ENCODE results near the gene PPP3R1.
A peak's percentile ranks its signal among the peaks of the same experiment; 100 is the strongest.

The PPP3R1 gene

GRCh38 chr2:68190991-68191731 lies 61.2 kb downstream of the PPP3R1 start:
- peak in 1 of 3 donors; percentile 26 for DNase-seq
- POLR2A ChIA-PET, result no interaction called here
- Histone ChIP-seq H3K27me3 (replicated peaks in 2 of 5; ENCODE audit: control insufficient read depth in 4 of 5, insufficient read depth in 5 of 5, low read length in 4 of 5) (no peaks in the 10 kb centered on the region), H3K4me1 (ENCODE audit: control extremely low read depth in 1 of 4, control insufficient read depth in 4 of 4, insufficient read depth in 4 of 4, low read length in 3 of 4) (peaks cover 3 to 21% (median 11%) of the 10 kb centered on the region in 4 experiments), H3K9me3 (ENCODE audit: control extremely low read depth in 1 of 5, control insufficient read depth in 4 of 5, insufficient read depth in 2 of 5, low read depth in 1 of 5, low read length in 4 of 5) (no peaks in the 10 kb centered on the region), H3K27ac (ENCODE audit: insufficient read depth in 1 of 2, low read depth in 1 of 2, low read length in 2 of 2, poor library complexity in 1 of 2, severe bottlenecking in 2 of 2) (no peak overlapping the region), H3K4me3 (ENCODE audit: control insufficient read depth in 1 of 7, extremely low read depth in 1 of 7, insufficient read depth in 4 of 7, low read depth in 2 of 7, low read length in 6 of 7) (no peak overlapping the region), H3K36me3 (ENCODE audit: control insufficient read depth in 4 of 4, insufficient read depth in 4 of 4, low read length in 3 of 4) (peaks cover 0 to 8% (median 6%) of the 10 kb centered on the region in 4 experiments)
- CTCF ChIA-PET, result interaction anchor here (2.2 to 2.8 kb wide), 4 partner anchors 23 to 101 kb away, joined by 5 to 9 read pairs (median 6); no protein-coding TSS in a partner anchor
- WGBS (ENCODE audit: insufficient coverage), result 80% methylated on average over 1 of the region's 3 CpGs

- Histone ChIP-seq H3K4me1 (ENCODE audit: control extremely low read depth in 1 of 4, control insufficient read depth in 4 of 4, insufficient read depth in 4 of 4, low read length in 3 of 4) (peaks cover under 1 to 13% (median 5%) of the 10 kb centered on the region in 4 experiments), H3K27ac (ENCODE audit: insufficient read depth in 1 of 2, low read depth in 1 of 2, low read length in 2 of 2, poor library complexity in 1 of 2, severe bottlenecking in 2 of 2) (no peak overlapping the region), H3K27me3 (replicated peaks in 2 of 5; ENCODE audit: control insufficient read depth in 4 of 5, insufficient read depth in 5 of 5, low read length in 4 of 5) (no peaks in the 10 kb centered on the region), H3K4me3 (ENCODE audit: control insufficient read depth in 1 of 7, extremely low read depth in 1 of 7, insufficient read depth in 4 of 7, low read depth in 2 of 7, low read length in 6 of 7) (no peak overlapping the region), H3K9me3 (ENCODE audit: control extremely low read depth in 1 of 5, control insufficient read depth in 4 of 5, insufficient read depth in 2 of 5, low read depth in 1 of 5, low read length in 4 of 5) (no peaks in the 10 kb centered on the region), H3K36me3 (ENCODE audit: control insufficient read depth in 4 of 4, insufficient read depth in 4 of 4, low read length in 3 of 4) (peaks cover 0 to 13% (median 9%) of the 10 kb centered on the region in 4 experiments)
- CTCF ChIA-PET, result interaction anchor here (0.9 to 2.9 kb wide), 10 partner anchors 14 to 736 kb away, joined by 3 to 11 read pairs (median 6); partner anchors contain the start of gene PNO1
- no peak for DNase-seq
- POLR2A ChIA-PET, result no interaction called here
- 94% methylated on average over 9 of the region's 15 CpGs for WGBS (ENCODE audit: insufficient coverage)
These were observed 62.1 kb downstream of the PPP3R1 start for GRCh38 chr2:68189991-68190784.

GRCh38 chr2:68188831-68189230 lies 63.5 kb downstream of the PPP3R1 start:
- Histone ChIP-seq H3K27me3 (replicated peaks in 2 of 5; ENCODE audit: control insufficient read depth in 4 of 5, insufficient read depth in 5 of 5, low read length in 4 of 5) (no peaks in the 10 kb centered on the region), H3K27ac (ENCODE audit: insufficient read depth in 1 of 2, low read depth in 1 of 2, low read length in 2 of 2, poor library complexity in 1 of 2, severe bottlenecking in 2 of 2) (peak overlapping the region in 1 of 2 experiments; percentile 38), H3K4me3 (ENCODE audit: control insufficient read depth in 1 of 7, extremely low read depth in 1 of 7, insufficient read depth in 4 of 7, low read depth in 2 of 7, low read length in 6 of 7) (peak overlapping the region in 2 of 7 experiments; percentile 30 to 44), H3K36me3 (ENCODE audit: control insufficient read depth in 4 of 4, insufficient read depth in 4 of 4, low read length in 3 of 4) (peaks cover 5 to 19% (median 13%) of the 10 kb centered on the region in 4 experiments), H3K4me1 (ENCODE audit: control extremely low read depth in 1 of 4, control insufficient read depth in 4 of 4, insufficient read depth in 4 of 4, low read length in 3 of 4) (peaks cover 0 to 9% (median 2%) of the 10 kb centered on the region in 4 experiments), H3K9me3 (ENCODE audit: control extremely low read depth in 1 of 5, control insufficient read depth in 4 of 5, insufficient read depth in 2 of 5, low read depth in 1 of 5, low read length in 4 of 5) (no peaks in the 10 kb centered on the region)
- CTCF ChIA-PET, result interaction anchor here (1.1 to 2.9 kb wide), 9 partner anchors 9 to 102 kb away, joined by 3 to 11 read pairs (median 6); partner anchors contain the start of gene PNO1
- DNase-seq, result peak in 1 of 3 donors; percentile 41
- POLR2A ChIA-PET, result no interaction called here
- WGBS (ENCODE audit: insufficient coverage), result 89% methylated on average over 2 of the region's 5 CpGs

- Histone ChIP-seq H3K36me3 (ENCODE audit: control insufficient read depth in 4 of 4, insufficient read depth in 4 of 4, low read length in 3 of 4) (peaks cover 8 to 30% (median 19%) of the 10 kb centered on the region in 4 experiments), H3K9me3 (ENCODE audit: control extremely low read depth in 1 of 5, control insufficient read depth in 4 of 5, insufficient read depth in 2 of 5, low read depth in 1 of 5, low read length in 4 of 5) (no peaks in the 10 kb centered on the region), H3K27ac (ENCODE audit: insufficient read depth in 1 of 2, low read depth in 1 of 2, low read length in 2 of 2, poor library complexity in 1 of 2, severe bottlenecking in 2 of 2) (no peak overlapping the region), H3K4me3 (ENCODE audit: control insufficient read depth in 1 of 7, extremely low read depth in 1 of 7, insufficient read depth in 4 of 7, low read depth in 2 of 7, low read length in 6 of 7) (no peak overlapping the region), H3K4me1 (ENCODE audit: control extremely low read depth in 1 of 4, control insufficient read depth in 4 of 4, insufficient read depth in 4 of 4, low read length in 3 of 4) (peaks cover 0 to 6% (median 2%) of the 10 kb centered on the region in 4 experiments), H3K27me3 (replicated peaks in 2 of 5; ENCODE audit: control insufficient read depth in 4 of 5, insufficient read depth in 5 of 5, low read length in 4 of 5) (no peaks in the 10 kb centered on the region)
- CTCF ChIA-PET, result interaction anchor here (2.9 to 4.5 kb wide), 4 partner anchors 7 to 104 kb away, joined by 10 to 52 read pairs (median 16); no protein-coding TSS in a partner anchor
- POLR2A ChIA-PET, result interaction anchor here (0.6 kb wide), 1 partner anchor 67 kb away, joined by 3 read pairs; no protein-coding TSS in a partner anchor
- no CpG with 5 or more reads among the region's 1 CpG for WGBS (ENCODE audit: insufficient coverage)
- no peak for DNase-seq
These were observed 65.0 kb downstream of the PPP3R1 start for GRCh38 chr2:68187329-68187728.

- no peaks in the 10 kb centered on the region for H3K27me3 ChIP-seq (replicated peaks in 2 of 5; ENCODE audit: control insufficient read depth in 4 of 5, insufficient read depth in 5 of 5, low read length in 4 of 5)
- peaks cover 10 to 38% (median 25%) of the 10 kb centered on the region in 4 experiments for H3K36me3 ChIP-seq (ENCODE audit: control insufficient read depth in 4 of 4, insufficient read depth in 4 of 4, low read length in 3 of 4)
- H3K4me3 ChIP-seq (ENCODE audit: control insufficient read depth in 1 of 7, extremely low read depth in 1 of 7, insufficient read depth in 4 of 7, low read depth in 2 of 7, low read length in 6 of 7), result no peak overlapping the region
- H3K27ac ChIP-seq (ENCODE audit: insufficient read depth in 1 of 2, low read depth in 1 of 2, low read length in 2 of 2, poor library complexity in 1 of 2, severe bottlenecking in 2 of 2), result no peak overlapping the region
- no peaks in the 10 kb centered on the region for H3K9me3 ChIP-seq (ENCODE audit: control extremely low read depth in 1 of 5, control insufficient read depth in 4 of 5, insufficient read depth in 2 of 5, low read depth in 1 of 5, low read length in 4 of 5)
- H3K4me1 ChIP-seq (ENCODE audit: control extremely low read depth in 1 of 4, control insufficient read depth in 4 of 4, insufficient read depth in 4 of 4, low read length in 3 of 4), result peaks cover 0 to 6% (median 2%) of the 10 kb centered on the region in 4 experiments
- ChIA-PET POLR2A (interaction anchor here (0.6 kb wide), 1 partner anchor 17 kb away, joined by 3 read pairs; no protein-coding TSS in a partner anchor), CTCF (interaction anchor here (0.9 to 4.5 kb wide), 15 partner anchors 9 to 100 kb away, joined by 3 to 52 read pairs (median 6); no protein-coding TSS in a partner anchor)
- DNase-seq, result peak; percentile 75 to 84 (median 79)
- no CpG with 5 or more reads among the region's 5 CpGs for WGBS (ENCODE audit: insufficient coverage)
These were observed 66.7 kb downstream of the PPP3R1 start for GRCh38 chr2:68185541-68186164.

GRCh38 chr2:68182902-68183301 lies 69.4 kb downstream of the PPP3R1 start:
- DNase-seq, result no peak
- no peaks in the 10 kb centered on the region for H3K4me1 ChIP-seq (ENCODE audit: control extremely low read depth in 1 of 4, control insufficient read depth in 4 of 4, insufficient read depth in 4 of 4, low read length in 3 of 4)
- H3K27me3 ChIP-seq (replicated peaks in 2 of 5; ENCODE audit: control insufficient read depth in 4 of 5, insufficient read depth in 5 of 5, low read length in 4 of 5), result no peaks in the 10 kb centered on the region
- POLR2A ChIA-PET, result no interaction called here
- peaks cover 14 to 55% (median 35%) of the 10 kb centered on the region in 4 experiments for H3K36me3 ChIP-seq (ENCODE audit: control insufficient read depth in 4 of 4, insufficient read depth in 4 of 4, low read length in 3 of 4)
- CTCF ChIA-PET, result interaction anchor here (1.0 to 4.5 kb wide), 3 partner anchors 9 to 59 kb away, joined by 3 to 52 read pairs (median 4); no protein-coding TSS in a partner anchor
- 86% methylated on average over 1 of the region's 1 CpG for WGBS (ENCODE audit: insufficient coverage)
- no peak overlapping the region for H3K27ac ChIP-seq (ENCODE audit: insufficient read depth in 1 of 2, low read depth in 1 of 2, low read length in 2 of 2, poor library complexity in 1 of 2, severe bottlenecking in 2 of 2)
- no peaks in the 10 kb centered on the region for H3K9me3 ChIP-seq (ENCODE audit: control extremely low read depth in 1 of 5, control insufficient read depth in 4 of 5, insufficient read depth in 2 of 5, low read depth in 1 of 5, low read length in 4 of 5)
- no peak overlapping the region for H3K4me3 ChIP-seq (ENCODE audit: control insufficient read depth in 1 of 7, extremely low read depth in 1 of 7, insufficient read depth in 4 of 7, low read depth in 2 of 7, low read length in 6 of 7)

All from common myeloid progenitor, CD34-positive (primary cell).